ENCODE measurements around the gene SLC13A3. TPM values are rescaled to one million over a fixed set of nuclear protein-coding genes. Genes with fewer than 3 reads are reported as not detected.

SLC13A3 gene
- total and polyA plus RNA-seq, 2 donors (not counting 3 experiments of a cell fraction or from before 2014, with no cell fraction given), result 0.11 to 0.40 TPM

GRCh38 chr20:46562373-46563169, 88.7 kb downstream of the SLC13A3 start:
- FAIRE-seq, result peak; percentile 72

More at GRCh38 chr20:46562373-46563169, 88.7 kb downstream of the SLC13A3 start:
- no peaks in the 10 kb centered on the region for H3K79me2 ChIP-seq (ENCODE audit: control insufficient read depth, insufficient read depth, low read length)
- no peak for TF ChIP-seq EZH2 (IDR thresholded peaks at IDR 0.05; ENCODE audit: borderline replicate concordance, low read depth, low read length, severe bottlenecking)
- peak; percentile 88 to 89 for TF ChIP-seq CTCF (IDR thresholded peaks at IDR 0.05; ENCODE audit: extremely low read depth in 1 of 2, insufficient read depth in 1 of 2, low read depth in 1 of 2, low read length in 2 of 2)
- intact Hi-C loops (cut with micrococcal nuclease) (loop anchor here (1.0 to 2.0 kb wide), 3 partner anchors 41 to 126 kb away; partner anchors contain the start of gene TP53RK), dilution Hi-C loops (cut with MboI; ENCODE audit: extremely low pct_ligation_motif_present, low sequenced_read_pairs) (no loop called here)
- no peak overlapping the region for H3K9ac ChIP-seq (replicated peaks; ENCODE audit: extremely low read depth, insufficient read depth, low read length)
- H3K27me3 ChIP-seq (ENCODE audit: control insufficient read depth in 2 of 2, insufficient read depth in 2 of 2, low read length in 2 of 2), result no peaks in the 10 kb centered on the region
- no peaks in the 10 kb centered on the region for H3K9me3 ChIP-seq (replicated peaks; ENCODE audit: control insufficient read depth, insufficient read depth, low read length)
- peak overlapping the region in 1 of 3 experiments; percentile 3 for H3K4me3 ChIP-seq (replicated peaks in 1 of 3; ENCODE audit: insufficient read depth in 1 of 3, low read depth in 1 of 3, low read length in 3 of 3)
- H3K9me1 ChIP-seq (replicated peaks; ENCODE audit: control insufficient read depth, extremely low read depth, insufficient read depth, low read length), result no peaks in the 10 kb centered on the region
- no peaks in the 10 kb centered on the region for H3K36me3 ChIP-seq (ENCODE audit: control insufficient read depth in 2 of 2, extremely low read depth in 1 of 2, insufficient read depth in 2 of 2, low read length in 2 of 2)
- peak; percentile 80 for DNase-seq (ENCODE audit: low read depth, low spot score)
- CTCF ChIA-PET, result interaction anchor here (0.6 to 2.4 kb wide), 16 partner anchors 9 to 1871 kb away, joined by 3 to 13 read pairs (median 4); partner anchors contain the start of genes OCSTAMP and TP53RK
- no peaks in the 10 kb centered on the region for H4K20me1 ChIP-seq (replicated peaks; ENCODE audit: control insufficient read depth, extremely low read depth, insufficient read depth, low read length)
- POLR2A ChIA-PET, result no interaction called here
- peaks cover 8% of the 10 kb centered on the region for H3K4me1 ChIP-seq (ENCODE audit: control insufficient read depth, extremely low read depth, insufficient read depth, low read length)
- peak overlapping the region; percentile 19 for H3K4me2 ChIP-seq (ENCODE audit: insufficient read depth, low read length)
- no TSS peak for BruUV-seq (replicated peaks)
- H3K27ac ChIP-seq (ENCODE audit: insufficient read depth, low read depth, low read length), result no peak overlapping the region
- H2AFZ ChIP-seq (ENCODE audit: low read depth, low read length), result peak overlapping the region; percentile 62
